GM19455 (cell line): ENCODE results near the gene ROR2.

ENCODE experiments used
- ATAC-seq: cut with Tn5 transposase; IDR thresholded peaks from one replicate; pipeline ENCODE4 v1.9.1; 2021; ENCODE audit not compliant: unreplicated experiment

ROR2 gene

DNA sequence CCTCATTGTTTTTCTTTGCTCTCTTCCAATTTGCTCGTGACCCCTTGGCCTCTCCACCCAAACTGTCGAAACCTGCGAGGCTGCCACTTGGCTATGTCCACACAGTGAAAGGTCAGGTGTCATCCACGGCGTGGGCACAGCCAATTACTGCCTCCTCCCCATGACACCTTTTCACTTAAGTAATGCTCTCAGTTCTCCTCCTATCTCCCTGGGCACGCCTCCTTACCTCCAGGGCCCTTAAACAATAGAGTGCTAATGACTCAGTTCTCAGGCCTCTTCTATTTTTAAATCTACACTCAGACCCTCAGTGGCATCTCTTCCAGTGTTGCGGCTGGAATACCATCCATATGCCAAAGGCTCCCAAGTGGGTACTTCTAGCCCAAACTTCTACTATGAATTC, 256.8 kb downstream of the ROR2 start:
- ATAC-seq: no peak

DNA sequence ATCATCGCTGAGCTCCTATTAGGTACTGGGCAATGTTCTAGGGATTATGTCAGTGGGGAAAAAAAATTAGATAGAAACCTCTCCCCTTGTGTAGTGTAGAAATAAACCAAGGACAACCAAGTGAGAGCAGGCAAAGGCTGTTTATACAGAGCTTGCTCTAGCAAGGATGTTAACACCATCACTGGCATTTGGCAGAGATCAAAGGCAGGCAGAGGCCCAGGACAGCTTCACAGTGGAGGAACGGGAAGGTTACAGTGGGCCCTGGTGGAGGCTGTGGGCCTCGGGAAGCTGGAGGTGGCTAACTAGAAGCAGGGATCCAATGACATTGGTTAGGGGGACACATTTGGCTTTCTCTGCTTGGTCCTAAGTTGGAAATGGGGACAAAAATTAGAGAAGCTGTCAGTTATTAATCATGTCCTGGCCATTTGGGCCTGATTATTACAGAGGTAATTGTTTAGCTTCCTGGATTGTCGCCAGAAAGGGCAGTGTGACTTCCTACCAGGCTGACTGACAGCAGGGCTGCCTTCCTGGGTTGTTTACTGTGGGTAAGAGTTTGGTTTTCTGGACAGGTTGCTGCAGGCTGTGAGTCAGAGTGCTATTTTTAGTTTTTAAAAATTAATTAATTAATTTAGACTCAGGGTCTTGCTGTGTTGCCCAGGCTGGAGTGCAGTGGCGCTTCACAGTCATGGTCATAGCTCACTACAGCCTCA, 259.3 kb downstream of the ROR2 start:
- no peak for ATAC-seq

DNA sequence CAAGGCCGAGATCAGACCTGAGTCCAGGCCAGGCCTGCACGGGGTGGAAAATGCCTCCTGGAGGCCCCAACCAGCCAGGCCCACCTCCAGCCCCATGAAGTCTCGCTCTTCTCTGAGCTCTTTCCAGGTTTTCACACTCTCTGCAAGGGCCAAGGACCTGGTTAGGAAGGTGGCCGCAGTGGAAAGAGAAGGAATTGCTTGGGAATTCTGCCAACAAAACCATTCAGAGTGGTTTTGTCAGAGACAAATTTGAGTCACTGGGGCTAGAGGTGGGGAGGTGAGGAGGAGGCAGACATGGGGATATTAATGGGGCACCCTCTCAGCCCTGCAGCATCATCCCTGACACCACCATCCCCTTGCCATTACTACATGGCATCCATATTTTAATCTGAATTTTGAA, 261.0 kb downstream of the ROR2 start:
- no peak for ATAC-seq

DNA sequence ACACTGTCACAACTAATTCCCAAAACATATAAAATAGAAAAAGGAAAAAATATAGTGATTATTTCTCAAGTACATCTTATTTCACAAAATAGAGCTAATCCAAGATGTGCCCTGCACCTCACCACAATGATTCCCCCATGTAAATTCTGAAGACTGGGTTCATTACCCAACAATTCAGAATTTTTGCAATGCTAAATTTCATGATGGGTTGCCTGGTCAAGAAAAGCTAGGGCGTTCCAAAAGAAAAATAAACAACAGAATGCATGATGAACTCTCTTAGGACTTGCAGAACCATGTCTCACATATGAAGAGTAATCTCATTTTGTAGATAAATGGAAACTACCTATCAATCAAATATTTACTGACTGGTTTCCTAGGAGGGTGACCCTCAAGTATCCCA, 266.8 kb downstream of the ROR2 start:
- ATAC-seq: no peak

DNA sequence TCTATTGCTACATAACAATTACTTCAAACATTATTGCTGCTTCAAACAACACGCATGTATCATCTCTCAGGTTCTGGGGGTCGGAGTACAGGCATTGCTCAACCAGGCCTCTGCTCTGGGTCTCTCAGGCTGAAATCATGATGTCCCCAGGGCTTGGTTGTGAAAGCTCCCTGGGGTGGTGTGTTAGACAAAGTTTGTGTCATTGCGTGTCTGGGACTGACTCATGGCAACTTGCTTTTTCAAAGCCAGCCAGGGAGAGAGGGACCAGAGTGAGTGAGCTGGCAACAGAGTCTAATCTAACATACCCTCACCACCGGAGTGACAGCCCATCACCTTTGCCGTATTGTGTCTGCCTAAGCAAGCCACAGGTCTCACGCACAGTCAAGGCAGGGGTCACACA, 267.2 kb downstream of the ROR2 start:
- ATAC-seq: no peak

DNA sequence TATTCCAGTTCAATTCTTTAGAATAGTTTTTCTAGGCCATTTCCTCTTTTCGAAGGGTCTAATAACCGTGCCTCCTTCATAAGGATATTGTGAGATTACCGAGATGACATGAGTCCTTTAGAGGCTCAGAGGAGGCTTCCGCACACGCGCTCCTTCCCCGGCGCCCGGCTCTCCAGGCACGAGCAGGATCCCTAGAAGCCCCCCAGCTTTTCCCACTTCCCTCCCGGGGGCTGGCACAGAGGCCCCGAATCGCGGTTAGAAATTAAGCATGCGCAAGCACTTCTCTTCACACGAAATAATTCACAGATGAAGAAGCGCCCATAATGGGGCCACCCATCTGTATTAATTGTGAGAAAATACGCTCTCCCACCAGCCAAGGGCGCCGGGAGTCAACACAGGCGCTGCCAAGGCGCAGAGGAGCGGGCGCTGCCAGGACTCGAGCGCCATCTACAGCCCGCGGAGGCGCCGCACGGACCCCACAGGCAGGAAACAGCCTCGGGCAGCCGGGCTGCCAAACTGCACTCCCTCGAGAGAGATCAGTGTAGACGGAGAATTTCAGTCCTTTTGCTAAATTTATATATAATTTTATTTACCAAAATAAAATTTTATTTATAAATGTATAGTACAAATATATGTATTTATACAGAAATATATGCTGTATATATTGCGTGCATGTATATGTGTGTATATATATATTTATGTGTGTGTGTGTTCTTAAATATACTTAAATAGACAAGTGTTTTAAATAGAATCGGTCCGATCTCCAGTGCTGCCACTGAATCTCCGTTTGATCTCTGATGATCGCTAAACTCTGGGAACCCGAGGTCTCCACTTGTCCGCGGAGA, 268.3 kb downstream of the ROR2 start:
- no peak for ATAC-seq

DNA sequence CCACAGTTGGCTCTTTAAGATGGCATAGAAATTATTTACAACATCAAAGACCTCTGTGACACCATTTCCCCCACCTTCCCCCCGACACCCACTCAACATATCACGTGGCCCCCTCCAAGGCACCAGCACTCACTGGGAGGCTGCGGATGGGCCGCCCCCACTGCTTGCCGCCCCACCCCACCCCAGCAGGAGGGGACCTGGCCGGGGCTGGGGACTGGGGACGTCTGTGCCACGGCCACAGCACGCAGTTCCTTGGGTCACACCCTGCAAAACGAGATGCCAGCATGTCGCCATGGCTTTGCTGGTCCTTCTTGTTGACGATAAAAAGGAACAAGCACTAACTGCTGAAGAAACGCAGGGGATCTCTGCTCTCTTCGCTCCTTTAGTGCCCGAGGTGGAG, 269.0 kb downstream of the ROR2 start:
- ATAC-seq: no peak

DNA sequence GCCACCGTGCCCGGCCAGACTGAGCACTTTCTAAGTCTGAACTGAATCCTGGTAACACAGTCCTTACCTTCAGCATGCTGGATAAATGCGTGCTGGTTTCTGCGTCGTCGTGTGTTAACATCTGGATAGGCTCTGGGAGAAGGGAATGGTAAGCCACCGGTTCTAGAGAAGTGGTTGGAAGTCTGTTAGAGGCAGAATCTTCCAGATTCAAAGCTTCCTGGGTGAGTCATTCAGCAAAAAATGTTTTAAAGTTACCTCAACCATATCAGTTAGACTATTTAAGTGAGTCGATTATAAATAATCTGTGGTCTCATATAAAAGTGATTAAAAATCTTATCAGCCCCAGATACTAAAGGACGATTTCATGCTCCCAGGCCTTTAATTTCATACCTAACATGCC, 269.9 kb downstream of the ROR2 start:
- ATAC-seq: no peak

DNA sequence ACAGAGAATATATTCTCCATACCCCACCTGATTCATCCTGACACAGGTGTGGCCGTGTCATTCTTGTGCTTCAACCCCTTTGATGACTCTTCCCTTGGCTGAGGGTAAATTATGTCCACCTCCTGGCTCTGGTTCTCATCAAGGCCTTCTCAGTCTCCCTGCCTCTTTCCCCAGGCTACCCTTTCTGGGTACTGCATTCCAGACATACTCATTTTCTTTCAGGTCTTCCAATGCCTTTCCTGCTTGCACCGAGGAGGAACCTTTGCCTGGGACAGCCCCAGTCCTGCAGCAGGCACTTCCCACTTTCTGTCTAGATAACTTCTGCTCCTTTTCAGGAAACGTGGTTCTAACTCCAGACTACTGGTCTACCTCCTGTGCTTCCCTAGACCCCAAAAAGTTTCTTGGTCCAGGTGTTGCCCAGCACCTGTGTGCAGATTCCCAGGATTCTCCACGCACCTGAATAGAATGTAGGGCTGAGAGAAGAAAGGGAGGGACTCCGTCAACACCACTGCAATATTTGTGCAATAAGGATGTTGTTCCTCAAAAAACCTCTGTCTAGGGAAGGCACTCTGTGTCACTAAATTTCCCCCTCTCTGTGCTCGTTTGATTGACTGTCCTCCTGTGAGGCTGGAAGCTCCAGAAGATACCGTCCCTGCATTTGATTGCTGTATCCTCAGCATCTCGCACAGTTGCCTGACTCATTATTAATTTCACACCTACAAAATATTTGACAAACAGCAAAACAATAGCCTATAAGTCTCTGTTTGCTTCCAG, 271.0 kb downstream of the ROR2 start:
- no peak for ATAC-seq

DNA sequence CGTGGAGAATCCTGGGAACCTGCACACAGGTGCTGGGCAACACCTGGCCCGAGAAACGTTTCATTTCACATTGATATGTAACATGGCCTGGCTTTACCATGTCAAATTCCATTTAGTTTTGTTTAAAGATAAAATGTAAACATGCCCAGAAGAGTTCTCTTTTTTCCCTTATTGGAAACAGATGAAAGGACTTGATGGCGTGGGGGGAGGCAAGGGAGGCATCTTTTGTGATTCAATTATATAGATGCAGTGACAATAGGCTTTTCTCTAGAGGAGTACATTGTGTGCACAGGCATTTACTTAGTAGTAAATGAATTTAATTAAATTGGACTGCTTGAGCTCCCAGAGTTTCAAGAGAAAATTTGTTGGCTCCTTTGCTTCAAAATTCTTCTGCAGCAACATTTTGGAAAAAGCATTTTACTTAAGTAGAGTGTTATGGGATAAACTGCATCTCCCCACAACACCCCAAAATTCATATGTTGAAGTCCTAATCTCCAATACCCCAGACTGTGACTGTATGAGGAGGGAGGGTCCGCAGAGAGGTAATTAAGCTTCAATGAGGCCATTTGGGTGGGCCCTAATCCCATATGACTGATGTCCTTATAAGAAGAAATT, 272.1 kb downstream of the ROR2 start:
- no peak for ATAC-seq

DNA sequence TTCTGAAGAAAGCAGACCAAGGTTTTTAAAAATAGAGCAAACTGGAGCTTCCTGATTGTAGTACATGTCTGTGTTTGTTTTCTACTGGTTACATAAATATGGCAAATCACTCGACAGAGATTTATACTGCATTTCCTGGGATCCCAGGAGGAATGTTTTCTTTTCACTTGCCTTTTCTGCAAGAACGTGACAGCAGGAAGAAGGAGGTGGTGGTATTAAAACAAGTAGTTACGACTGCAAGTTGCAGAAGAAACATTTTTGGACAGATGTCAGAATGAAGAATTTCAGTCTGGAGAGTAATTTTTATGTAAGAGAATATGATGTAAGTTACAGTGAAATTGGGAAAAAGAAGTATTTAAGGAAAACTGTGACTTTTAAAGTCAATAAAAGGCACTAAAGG, 272.7 kb downstream of the ROR2 start:
- no peak for ATAC-seq

DNA sequence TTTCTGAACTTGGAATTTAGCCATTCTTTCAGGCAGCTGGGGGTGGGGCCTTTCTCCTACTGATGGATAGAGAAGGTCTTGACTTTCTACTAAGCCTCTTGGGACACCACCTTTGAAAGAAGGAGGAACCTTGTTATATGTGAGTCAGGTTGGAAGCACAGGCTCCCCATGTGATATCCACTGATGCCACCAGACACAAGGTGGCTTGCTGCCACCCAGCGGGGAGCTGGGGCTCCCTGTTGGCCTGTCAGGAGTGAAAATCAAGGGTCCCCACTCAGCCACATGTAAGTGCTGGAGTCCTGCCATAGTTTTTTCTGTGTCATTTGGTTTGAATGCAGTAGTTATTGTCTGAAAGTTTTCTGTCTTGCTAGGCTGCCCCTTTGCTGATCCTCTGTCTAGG, 274.0 kb downstream of the ROR2 start:
- ATAC-seq: no peak

DNA sequence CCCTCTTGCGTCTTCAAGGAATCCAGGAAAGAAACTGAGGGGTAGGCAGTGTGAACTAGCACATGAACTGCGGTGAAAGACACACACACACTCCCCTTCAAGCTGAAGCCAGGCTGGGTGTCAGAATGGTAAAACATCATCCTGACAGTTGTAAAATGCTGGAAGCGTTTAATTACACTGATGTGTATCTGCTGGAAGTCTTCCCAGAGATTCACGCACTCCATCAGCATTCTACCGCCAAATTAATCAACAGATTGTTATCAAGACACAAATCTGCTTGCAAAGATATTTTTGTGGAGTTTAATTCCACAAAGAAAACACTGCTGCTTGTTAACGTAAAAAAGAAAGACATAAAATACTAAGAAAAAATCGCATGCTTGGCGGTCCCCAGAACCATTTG, 285.4 kb downstream of the ROR2 start:
- no peak for ATAC-seq

DNA sequence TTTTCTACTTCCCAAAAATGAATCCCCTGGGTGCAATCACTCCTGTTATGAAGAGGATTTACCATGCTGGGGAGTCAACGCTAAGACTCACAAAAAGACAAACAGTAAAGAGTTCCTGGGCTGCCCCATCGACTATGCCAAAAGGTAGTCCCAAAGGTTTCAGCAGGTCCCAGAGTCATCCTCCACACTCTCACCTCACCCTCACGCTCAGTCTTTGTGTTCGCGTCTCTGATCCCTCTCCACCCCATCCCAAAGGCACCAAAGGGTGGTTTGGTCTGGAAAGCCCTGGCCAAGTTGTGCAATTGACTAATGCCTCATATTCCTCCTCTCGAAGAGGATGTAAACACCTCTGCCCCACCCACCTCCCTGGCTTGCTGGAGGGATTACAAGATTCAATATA, 286.2 kb downstream of the ROR2 start:
- ATAC-seq: no peak

DNA sequence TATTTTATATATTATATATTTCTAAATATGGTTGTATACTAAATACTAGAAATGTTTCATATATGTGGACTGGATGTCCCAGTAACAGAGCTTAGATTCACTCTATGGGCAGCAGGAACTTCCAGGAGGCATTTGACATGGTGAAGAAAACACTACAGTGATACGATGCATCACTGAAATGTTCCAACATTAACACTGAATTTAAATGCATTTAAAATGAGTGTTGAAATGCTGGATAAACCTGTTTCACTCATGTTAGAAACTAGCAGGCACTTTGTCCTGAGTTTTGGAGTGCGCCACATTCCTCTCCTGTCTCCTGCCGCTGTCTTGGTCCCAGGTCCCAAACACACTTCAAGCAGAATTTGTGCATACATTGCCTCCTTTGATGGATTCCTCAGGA, 288.6 kb downstream of the ROR2 start:
- no peak for ATAC-seq

DNA sequence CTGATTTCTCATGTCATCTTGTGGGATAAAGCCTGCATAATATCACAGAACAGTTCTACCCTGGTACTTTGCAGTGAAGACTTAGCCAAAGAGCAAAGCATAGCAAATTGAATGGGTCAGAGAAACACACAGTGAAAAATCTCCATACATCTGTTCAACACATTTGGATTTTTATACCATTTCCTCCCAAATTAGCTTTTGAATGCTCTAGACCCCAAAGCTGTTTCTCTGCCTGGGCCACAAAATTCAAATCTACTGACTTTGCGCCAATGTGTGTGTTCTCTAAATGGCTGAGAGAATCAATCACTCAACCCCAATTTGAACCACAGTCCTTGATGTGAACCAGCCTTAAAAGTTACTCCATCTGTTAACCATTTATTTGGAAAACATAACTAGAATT, 289.5 kb downstream of the ROR2 start:
- ATAC-seq: no peak

DNA sequence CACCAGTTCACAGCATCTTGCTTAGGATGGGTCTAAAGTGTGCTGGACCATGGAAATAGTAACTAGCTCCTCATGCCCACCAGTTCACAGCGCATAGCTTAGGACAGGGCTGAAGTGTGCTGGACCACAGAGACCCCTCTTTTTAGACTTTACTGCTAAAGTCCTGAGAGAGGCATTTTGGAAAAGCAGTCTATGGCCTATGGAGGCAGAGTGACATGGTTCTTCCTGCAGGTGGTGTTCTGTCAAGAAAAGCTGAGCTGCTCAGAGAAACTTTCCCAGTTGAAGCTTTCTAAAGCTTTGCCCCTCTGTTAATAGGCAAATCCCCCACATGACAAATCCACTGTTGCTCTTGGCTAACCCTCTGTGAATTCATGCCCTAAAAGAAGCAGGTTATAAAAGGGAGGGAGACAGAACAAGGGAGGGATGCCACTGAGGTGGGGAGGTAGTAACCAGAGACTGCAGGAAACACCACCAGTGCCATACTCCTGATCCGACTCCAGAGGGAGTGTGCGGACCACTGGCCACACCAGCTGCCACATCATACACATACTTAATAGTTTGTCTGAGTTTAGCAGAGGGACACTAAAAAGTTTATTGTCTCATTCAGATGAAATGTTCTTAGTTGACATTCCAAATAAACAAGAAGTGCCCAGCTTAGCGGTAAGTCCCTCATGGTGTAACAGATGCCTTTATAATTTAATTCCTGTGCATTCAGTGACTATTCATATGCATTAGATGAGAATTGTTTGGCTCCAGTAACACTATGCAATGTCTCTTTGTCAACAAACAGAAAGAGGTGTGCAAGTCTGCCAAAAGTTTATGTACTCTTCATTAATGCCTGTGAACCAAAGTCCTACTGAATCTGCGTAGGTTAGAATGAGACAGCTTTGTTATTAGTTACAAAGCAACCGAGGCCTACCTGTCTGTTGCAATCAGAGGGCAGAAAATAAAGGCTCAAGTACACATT, 290.2 kb downstream of the ROR2 start:
- no peak for ATAC-seq

DNA sequence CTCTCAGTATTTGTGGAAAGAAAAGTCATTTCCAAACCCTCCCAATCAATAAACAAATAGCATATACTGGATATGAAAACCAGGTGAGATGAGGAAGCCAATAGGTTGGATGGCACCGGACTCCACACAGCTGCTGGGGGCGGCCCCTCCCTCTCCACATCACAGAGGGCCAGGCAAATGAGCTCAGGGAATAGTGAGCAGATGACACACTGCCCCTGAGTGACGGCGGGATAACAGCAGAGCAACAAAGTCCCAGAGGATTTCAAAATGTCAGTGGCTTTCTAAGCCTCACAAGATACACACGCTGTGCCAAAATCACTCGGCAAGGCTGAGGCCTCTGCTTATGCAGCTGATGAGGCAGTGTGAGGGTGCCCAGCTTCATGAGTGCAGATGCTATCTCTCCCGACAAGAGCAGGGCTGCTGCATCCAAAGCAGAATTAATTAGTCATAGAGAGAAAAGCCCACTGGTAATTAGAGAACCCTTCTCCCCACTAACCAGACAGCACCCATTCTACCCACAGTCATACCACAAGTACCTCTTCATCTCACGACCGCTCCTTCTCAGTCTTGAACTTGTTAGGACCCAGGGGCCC, 291.4 kb downstream of the ROR2 start:
- ATAC-seq: no peak

DNA sequence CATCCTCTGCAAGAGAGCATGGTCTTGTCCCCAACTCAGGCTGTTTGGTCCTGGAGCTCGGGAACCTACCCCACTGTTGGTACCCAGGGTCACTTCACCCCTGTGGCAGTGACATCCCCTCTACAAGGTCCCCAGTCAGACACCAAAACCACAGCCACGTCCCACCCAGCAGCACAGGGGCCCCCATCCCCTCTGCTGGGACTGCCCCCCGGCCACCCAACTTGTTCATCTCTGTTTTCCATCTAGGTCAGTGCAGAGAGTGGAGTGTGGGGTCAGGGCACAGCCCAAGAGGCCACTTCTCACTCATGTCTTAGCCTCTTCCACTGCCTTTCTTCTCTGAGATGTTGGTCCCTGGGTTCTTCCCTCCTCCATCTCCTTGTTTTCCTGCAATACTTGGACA, 292.5 kb downstream of the ROR2 start:
- ATAC-seq: no peak

DNA sequence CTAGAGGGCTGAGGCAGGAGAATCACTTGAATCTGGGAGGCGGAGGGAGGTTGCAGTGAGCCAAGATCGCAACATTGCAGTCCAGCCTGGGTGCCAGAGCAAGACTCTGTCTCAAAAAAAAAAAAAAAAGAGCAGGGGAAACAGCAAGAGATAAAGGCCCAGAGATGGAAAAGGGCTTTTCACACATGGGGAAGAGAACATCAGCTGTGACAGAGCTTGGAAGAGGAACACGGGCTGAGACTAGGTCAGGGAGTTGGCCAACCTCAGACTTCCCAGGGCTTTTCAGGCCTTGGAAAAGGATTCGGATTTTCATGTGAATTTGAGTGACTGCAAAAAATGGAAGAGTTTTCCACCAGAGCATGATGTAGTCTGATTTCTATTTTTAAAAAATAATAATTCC, 294.4 kb downstream of the ROR2 start:
- ATAC-seq: no peak
